Measurements from ENCODE around the gene ZNF497.
"Not testable (repeated sequence)": the region's sequence is repeated elsewhere in the genome, so short reads cannot be mapped to it uniquely, and the experiment has no call there.

Gene ZNF497

GRCh38 chr19:58348080-58348479 is 14.5 kb downstream of the ZNF497 start:
- not testable (repeated sequence) for DNase-seq (ENCODE audit: low spot score)

- no peak for DNase-seq (ENCODE audit: low spot score)
Measured at GRCh38 chr19:58346961-58347929, 15.3 kb downstream of the ZNF497 start.

- no peak for DNase-seq (ENCODE audit: low spot score)
Measured at GRCh38 chr19:58345558-58345957, 17.0 kb downstream of the ZNF497 start.

GRCh38 chr19:58338825-58339558 is 23.6 kb downstream of the ZNF497 start:
- no peak for DNase-seq (ENCODE audit: low spot score)

GRCh38 chr19:58338336-58338735 is 24.2 kb downstream of the ZNF497 start:
- no peak for DNase-seq (ENCODE audit: low spot score)

GRCh38 chr19:58336820-58337219 is 25.7 kb downstream of the ZNF497 start:
- DNase-seq (ENCODE audit: low spot score) = no peak

- DNase-seq (ENCODE audit: low spot score) = no peak
Measured at GRCh38 chr19:58336216-58336615, 26.3 kb downstream of the ZNF497 start.

- DNase-seq (ENCODE audit: low spot score) = no peak
Measured at GRCh38 chr19:58335630-58336029, 26.9 kb downstream of the ZNF497 start.

- no peak for DNase-seq (ENCODE audit: low spot score)
Measured at GRCh38 chr19:58334691-58335249, 27.8 kb downstream of the ZNF497 start.

GRCh38 chr19:58332697-58333096 is 29.9 kb downstream of the ZNF497 start:
- no peak for DNase-seq (ENCODE audit: low spot score)

GRCh38 chr19:58330458-58330857 is 32.1 kb downstream of the ZNF497 start:
- DNase-seq (ENCODE audit: low spot score) = peak; percentile 47

- peak; percentile 29 for DNase-seq (ENCODE audit: low spot score)
Measured at GRCh38 chr19:58328999-58329398, 33.6 kb downstream of the ZNF497 start.

GRCh38 chr19:58326914-58327726 is 35.4 kb downstream of the ZNF497 start, which contains the start of gene ZSCAN22:
Gene ZSCAN22 (plus strand): TSS chr19:58326994. CDS start chr19:58334803, 7,809 bp downstream.
- DNase-seq (ENCODE audit: low spot score) = peak; percentile 97

GRCh38 chr19:58326501-58326913 is 36.0 kb downstream of the ZNF497 start:
- no peak for DNase-seq (ENCODE audit: low spot score)

GRCh38 chr19:58325311-58326022 is 37.1 kb downstream of the ZNF497 start:
- DNase-seq (ENCODE audit: low spot score) = no peak

GRCh38 chr19:58319241-58319640 is 43.3 kb downstream of the ZNF497 start:
- DNase-seq (ENCODE audit: low spot score) = no peak

- no peak for DNase-seq (ENCODE audit: low spot score)
Measured at GRCh38 chr19:58318297-58318696, 44.3 kb downstream of the ZNF497 start.

GRCh38 chr19:58317476-58318072 is 45.0 kb downstream of the ZNF497 start:
- DNase-seq (ENCODE audit: low spot score) = no peak

GRCh38 chr19:58315580-58315979 is 47.0 kb downstream of the ZNF497 start:
- DNase-seq (ENCODE audit: low spot score) = no peak

- DNase-seq (ENCODE audit: low spot score) = no peak
Measured at GRCh38 chr19:58311345-58311865, 51.1 kb downstream of the ZNF497 start.

Data from SW480 (cell line).